ENCODE measurements around the gene CCDC187.

DNA sequence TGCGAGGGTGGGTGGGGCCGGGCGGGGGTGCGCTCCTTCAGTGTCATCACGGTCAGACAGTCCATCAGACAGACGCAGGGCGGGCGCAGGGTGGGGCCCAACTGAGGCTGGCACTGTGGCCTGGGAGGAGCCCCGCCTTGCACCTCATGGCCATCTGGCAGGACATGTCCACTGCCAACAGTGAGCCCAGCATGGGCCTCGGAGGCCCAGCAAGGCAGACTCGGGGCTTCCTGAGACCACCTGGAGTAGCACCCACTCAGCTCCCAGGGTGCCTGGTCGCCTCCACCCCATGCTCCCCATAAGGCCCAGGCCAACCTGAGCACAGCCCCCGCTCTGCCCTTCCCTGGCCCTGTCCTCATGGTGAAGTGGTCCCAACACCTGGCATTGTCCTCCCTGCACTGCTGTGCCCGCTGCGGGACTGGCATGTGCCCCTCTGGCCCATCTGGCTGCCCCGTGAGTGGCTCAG lies 14.9 kb upstream of the CCDC187 start:
- TF ChIP-seq POLR2A (IDR thresholded peaks at IDR 0.05) (no peak), POLR2AphosphoS5 (IDR thresholded peaks at IDR 0.05) (no peak)

Measured in spleen (tissue), 3 donors.